ENCODE data around the gene OLFML1.
A peak's percentile ranks its signal among the peaks of the same experiment; 100 is the strongest.
"Not testable (repeated sequence)": the region's sequence is repeated elsewhere in the genome, so short reads cannot be mapped to it uniquely, and the experiment has no call there.

Gene OLFML1

GRCh38 chr11:7513234-7514098, 28.2 kb downstream of the OLFML1 start, which contains the start of gene PPFIBP2:
PPFIBP2 (plus strand) TSS chr11:7513999; CDS start chr11:7549476, 35,477 bp downstream.
- DNase-seq = peak; percentile 79

GRCh38 chr11:7514099-7514591, 28.8 kb downstream of the OLFML1 start:
- no peak for DNase-seq

- DNase-seq = no peak
These were observed 30.2 kb downstream of the OLFML1 start for GRCh38 chr11:7515447-7515886.

GRCh38 chr11:7516475-7516874, 31.2 kb downstream of the OLFML1 start:
- DNase-seq = no peak

GRCh38 chr11:7517743-7518142, 32.4 kb downstream of the OLFML1 start:
- DNase-seq = not testable (repeated sequence)

- no peak for DNase-seq
These were observed 33.7 kb downstream of the OLFML1 start for GRCh38 chr11:7518811-7519562.

- DNase-seq = no peak
These were observed 35.0 kb downstream of the OLFML1 start for GRCh38 chr11:7520011-7520942.

GRCh38 chr11:7520981-7521487, 35.7 kb downstream of the OLFML1 start:
- no peak for DNase-seq

GRCh38 chr11:7522121-7522520, 36.8 kb downstream of the OLFML1 start:
- no peak for DNase-seq

- DNase-seq = no peak
These were observed 37.2 kb downstream of the OLFML1 start for GRCh38 chr11:7522546-7522945.

- DNase-seq = no peak
These were observed 38.3 kb downstream of the OLFML1 start for GRCh38 chr11:7523416-7524210.

- DNase-seq = no peak
These were observed 39.3 kb downstream of the OLFML1 start for GRCh38 chr11:7524462-7525235.

GRCh38 chr11:7525424-7525823, 40.1 kb downstream of the OLFML1 start:
- DNase-seq = no peak

- no peak for DNase-seq
These were observed 41.7 kb downstream of the OLFML1 start for GRCh38 chr11:7527029-7527428.

GRCh38 chr11:7528514-7529049, 43.3 kb downstream of the OLFML1 start:
- DNase-seq = no peak

GRCh38 chr11:7530013-7530640, 44.8 kb downstream of the OLFML1 start:
- no peak for DNase-seq

- DNase-seq = no peak
These were observed 45.7 kb downstream of the OLFML1 start for GRCh38 chr11:7531011-7531410.

- DNase-seq = no peak
These were observed 47.3 kb downstream of the OLFML1 start for GRCh38 chr11:7532405-7533145.
